ENCODE measurements around the gene IDH2. TPM values are rescaled to one million over a fixed set of nuclear protein-coding genes. Genes with fewer than 3 reads are reported as not detected.

Gene IDH2
- total RNA-seq, 1 experiment from 2014 or later, result 94.1 TPM

- Histone ChIP-seq H2AFZ (ENCODE audit: low read length) (no peak overlapping the region), H3K27ac (ENCODE audit: low read length) (no peak overlapping the region), H3F3A (ENCODE audit: low read length, unreplicated experiment) (no peaks in the 10 kb centered on the region), H3K9me2 (replicated peaks; ENCODE audit: low read length) (no peaks in the 10 kb centered on the region), H3K4me3 (ENCODE audit: low read length) (no peak overlapping the region), H3K9ac (ENCODE audit: low read length) (no peak overlapping the region), H3K4me1 (ENCODE audit: insufficient read depth, low read length) (no peaks in the 10 kb centered on the region), H3K36me3 (ENCODE audit: low read depth, low read length) (no peaks in the 10 kb centered on the region; the same call in 1 of the 2 replicates), H3K27me3 (ENCODE audit: low read length) (no peaks in the 10 kb centered on the region), H4K20me1 (ENCODE audit: low read length) (no peaks in the 10 kb centered on the region), H3K4me2 (ENCODE audit: low read length) (no peak overlapping the region), H3K9me3 (ENCODE audit: low read length) (no peaks in the 10 kb centered on the region), H3K79me2 (ENCODE audit: low read length) (no peaks in the 10 kb centered on the region)
- DNase-seq (no peak), ATAC-seq (no peak)
- BruUV-seq (replicated peaks), result no TSS peak
- intact Hi-C loops (cut with micrococcal nuclease), result no loop called here
- POLR2A ChIA-PET (ENCODE audit: unreplicated experiment), result no interaction called here
- TF ChIP-seq EZH2 (IDR thresholded peaks at IDR 0.05; ENCODE audit: low read length, unreplicated experiment) (no peak), EZH2phosphoT487 (IDR thresholded peaks at IDR 0.05; ENCODE audit: borderline replicate concordance, low read length) (no peak)
- TF ChIP-seq, protein P1, sequence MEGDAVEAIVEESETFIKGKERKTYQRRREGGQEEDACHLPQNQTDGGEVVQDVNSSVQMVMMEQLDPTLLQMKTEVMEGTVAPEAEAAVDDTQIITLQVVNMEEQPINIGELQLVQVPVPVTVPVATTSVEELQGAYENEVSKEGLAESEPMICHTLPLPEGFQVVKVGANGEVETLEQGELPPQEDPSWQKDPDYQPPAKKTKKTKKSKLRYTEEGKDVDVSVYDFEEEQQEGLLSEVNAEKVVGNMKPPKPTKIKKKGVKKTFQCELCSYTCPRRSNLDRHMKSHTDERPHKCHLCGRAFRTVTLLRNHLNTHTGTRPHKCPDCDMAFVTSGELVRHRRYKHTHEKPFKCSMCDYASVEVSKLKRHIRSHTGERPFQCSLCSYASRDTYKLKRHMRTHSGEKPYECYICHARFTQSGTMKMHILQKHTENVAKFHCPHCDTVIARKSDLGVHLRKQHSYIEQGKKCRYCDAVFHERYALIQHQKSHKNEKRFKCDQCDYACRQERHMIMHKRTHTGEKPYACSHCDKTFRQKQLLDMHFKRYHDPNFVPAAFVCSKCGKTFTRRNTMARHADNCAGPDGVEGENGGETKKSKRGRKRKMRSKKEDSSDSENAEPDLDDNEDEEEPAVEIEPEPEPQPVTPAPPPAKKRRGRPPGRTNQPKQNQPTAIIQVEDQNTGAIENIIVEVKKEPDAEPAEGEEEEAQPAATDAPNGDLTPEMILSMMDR (conservative IDR thresholded peaks at IDR 0.05; ENCODE audit: low read depth, low read length), result no peak
- CTCF ChIA-PET, result no interaction called here
Measured at GRCh38 chr15:90067953-90068606, 34.2 kb downstream of the IDH2 start.

DNA sequence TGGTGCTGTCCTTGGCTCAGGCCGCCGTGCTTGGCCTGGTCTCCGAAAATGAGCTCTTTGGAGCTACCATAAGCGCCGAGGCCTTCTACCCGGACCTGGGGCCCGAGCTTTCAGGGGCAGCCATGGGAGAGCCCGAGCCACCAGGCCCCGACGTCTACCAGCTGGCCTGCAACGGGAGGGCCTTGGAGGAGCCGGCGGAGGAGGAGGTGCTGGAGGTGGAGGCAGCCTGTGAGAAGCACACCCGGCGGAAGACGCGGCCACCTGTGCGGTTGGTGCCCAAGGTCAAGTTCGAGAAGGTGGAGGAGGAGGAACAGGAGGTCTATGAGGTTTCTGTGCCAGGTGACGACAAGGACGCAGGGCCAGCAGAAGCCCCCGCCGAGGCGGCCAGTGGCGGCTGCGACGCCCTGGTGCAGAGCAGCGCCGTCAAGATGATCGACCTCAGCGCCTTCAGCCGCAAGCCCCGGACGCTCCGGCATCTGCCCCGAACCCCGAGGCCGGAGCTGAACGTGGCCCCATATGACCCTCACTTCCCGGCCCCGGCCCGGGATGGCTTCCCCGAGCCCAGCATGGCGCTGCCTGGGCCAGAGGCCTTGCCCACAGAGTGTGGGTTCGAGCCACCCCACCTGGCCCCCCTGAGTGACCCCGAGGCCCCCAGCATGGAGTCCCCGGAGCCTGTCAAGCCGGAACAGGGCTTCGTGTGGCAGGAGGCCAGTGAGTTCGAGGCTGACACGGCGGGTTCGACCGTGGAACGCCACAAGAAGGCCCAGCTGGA is 34.9 kb downstream of the IDH2 start:
- DNase-seq (no peak), ATAC-seq (no peak)
- Histone ChIP-seq H2AFZ (ENCODE audit: low read length) (no peak overlapping the region), H3K27me3 (ENCODE audit: low read length) (no peaks in the 10 kb centered on the region), H3K4me1 (ENCODE audit: insufficient read depth, low read length) (no peaks in the 10 kb centered on the region), H3K4me2 (ENCODE audit: low read length) (no peak overlapping the region), H3K36me3 (ENCODE audit: low read depth, low read length) (no peaks in the 10 kb centered on the region; the same call in 1 of the 2 replicates), H4K20me1 (ENCODE audit: low read length) (no peaks in the 10 kb centered on the region), H3K9ac (ENCODE audit: low read length) (no peak overlapping the region), H3K9me3 (ENCODE audit: low read length) (no peaks in the 10 kb centered on the region), H3K79me2 (ENCODE audit: low read length) (no peaks in the 10 kb centered on the region), H3K9me2 (replicated peaks; ENCODE audit: low read length) (no peaks in the 10 kb centered on the region), H3K27ac (ENCODE audit: low read length) (no peak overlapping the region), H3K4me3 (ENCODE audit: low read length) (no peak overlapping the region), H3F3A (ENCODE audit: low read length, unreplicated experiment) (no peaks in the 10 kb centered on the region)
- intact Hi-C loops (cut with micrococcal nuclease), result no loop called here
- no peak for TF ChIP-seq EZH2phosphoT487 (IDR thresholded peaks at IDR 0.05; ENCODE audit: borderline replicate concordance, low read length)
- no peak for TF ChIP-seq EZH2 (IDR thresholded peaks at IDR 0.05; ENCODE audit: low read length, unreplicated experiment)
- TF ChIP-seq, protein P1 (conservative IDR thresholded peaks at IDR 0.05; ENCODE audit: low read depth, low read length), result no peak
- ChIA-PET POLR2A (ENCODE audit: unreplicated experiment) (no interaction called here), CTCF (no interaction called here)
- BruUV-seq (replicated peaks), result no TSS peak

DNA sequence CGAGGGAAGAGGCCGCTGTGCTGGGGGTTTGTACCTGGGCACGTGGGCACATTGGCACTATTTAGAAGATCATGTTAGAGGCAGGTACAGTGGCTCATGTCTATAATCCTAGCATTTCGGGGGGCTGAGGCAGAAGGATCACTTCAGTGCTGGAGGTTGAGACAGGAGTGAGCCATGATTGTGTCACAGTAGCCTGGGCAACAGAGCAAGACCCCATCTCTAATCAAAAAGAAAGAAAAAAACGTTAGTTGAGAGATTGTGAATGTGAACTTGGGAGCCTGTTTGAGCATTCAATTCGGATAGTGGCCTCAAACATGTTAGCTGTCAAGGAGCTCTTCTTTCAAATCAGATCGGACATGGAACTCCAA is 36.6 kb downstream of the IDH2 start:
- CTCF ChIA-PET, result no interaction called here
- H3K36me3 ChIP-seq (ENCODE audit: low read depth, low read length), result no peaks in the 10 kb centered on the region
- intact Hi-C loops (cut with micrococcal nuclease), result no loop called here
- no peak overlapping the region for H3K27ac ChIP-seq (ENCODE audit: low read length)
- BruUV-seq (replicated peaks), result no TSS peak
- ATAC-seq, result no peak
- H3F3A ChIP-seq (ENCODE audit: low read length, unreplicated experiment), result no peaks in the 10 kb centered on the region
- no peak overlapping the region for H3K9ac ChIP-seq (ENCODE audit: low read length)
- H2AFZ ChIP-seq (ENCODE audit: low read length), result no peak overlapping the region
- TF ChIP-seq, protein P1 (conservative IDR thresholded peaks at IDR 0.05; ENCODE audit: low read depth, low read length), result no peak
- no peaks in the 10 kb centered on the region for H3K9me3 ChIP-seq (ENCODE audit: low read length)
- H3K4me2 ChIP-seq (ENCODE audit: low read length), result no peak overlapping the region
- no peak overlapping the region for H3K4me3 ChIP-seq (ENCODE audit: low read length)
- no peaks in the 10 kb centered on the region for H4K20me1 ChIP-seq (ENCODE audit: low read length)
- H3K4me1 ChIP-seq (ENCODE audit: insufficient read depth, low read length), result no peaks in the 10 kb centered on the region
- H3K79me2 ChIP-seq (ENCODE audit: low read length), result no peaks in the 10 kb centered on the region
- no peak for DNase-seq
- no peaks in the 10 kb centered on the region for H3K27me3 ChIP-seq (ENCODE audit: low read length)
- H3K9me2 ChIP-seq (replicated peaks; ENCODE audit: low read length), result no peaks in the 10 kb centered on the region
- POLR2A ChIA-PET (ENCODE audit: unreplicated experiment), result interaction anchor here (0.6 kb wide), 1 partner anchor 63 kb away, joined by 3 read pairs; no protein-coding TSS in a partner anchor
